ENCODE measurements around the gene SBF2.

Gene SBF2

DNA sequence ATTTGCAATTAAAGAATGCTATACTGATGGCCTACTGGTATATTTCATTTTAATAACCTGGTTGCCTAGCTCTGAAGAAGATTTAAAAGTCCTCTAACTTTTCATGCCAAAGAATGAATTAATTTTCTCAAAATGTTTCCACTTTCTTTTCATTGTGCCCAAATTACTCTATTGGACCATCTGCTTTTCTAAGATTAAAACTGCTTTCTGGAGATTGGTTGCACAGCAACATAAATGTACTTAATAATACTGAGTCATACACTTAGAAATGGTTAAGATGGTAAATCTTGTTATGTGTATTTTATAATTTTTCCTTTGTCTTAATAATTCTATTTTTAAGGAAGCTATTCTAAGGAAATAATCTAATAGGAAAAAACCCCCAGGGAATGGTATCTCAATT, 479.9 kb downstream of the SBF2 start:
- Histone ChIP-seq H3K27ac (ENCODE audit: poor library complexity, severe bottlenecking) (no peak overlapping the region), H3K4me3 (ENCODE audit: severe bottlenecking) (no peak overlapping the region), H3K36me3 (ENCODE audit: low read depth) (peaks cover 11% of the 10 kb centered on the region), H3K9me3 (ENCODE audit: severe bottlenecking) (no peaks in the 10 kb centered on the region), H3K4me1 (ENCODE audit: insufficient read depth, poor library complexity, severe bottlenecking) (peaks cover 9% of the 10 kb centered on the region), H3K27me3 (ENCODE audit: insufficient read depth, poor library complexity, severe bottlenecking) (no peaks in the 10 kb centered on the region)
- ATAC-seq (ENCODE audit: low read depth) (no peak), DNase-seq (ENCODE audit: low spot score) (no peak)
- TF ChIP-seq CTCF (IDR thresholded peaks at IDR 0.05; ENCODE audit: poor library complexity, severe bottlenecking): no peak

GRCh38 chr11:9808943-9809342, 485.1 kb downstream of the SBF2 start:
- no peaks in the 10 kb centered on the region for H3K4me1 ChIP-seq (ENCODE audit: insufficient read depth, poor library complexity, severe bottlenecking)
- H3K27ac ChIP-seq (ENCODE audit: poor library complexity, severe bottlenecking): no peak overlapping the region
- DNase-seq (ENCODE audit: low spot score) (no peak), ATAC-seq (ENCODE audit: low read depth) (no peak)
- H3K9me3 ChIP-seq (ENCODE audit: severe bottlenecking): no peaks in the 10 kb centered on the region
- H3K4me3 ChIP-seq (ENCODE audit: severe bottlenecking): no peak overlapping the region
- H3K27me3 ChIP-seq (ENCODE audit: insufficient read depth, poor library complexity, severe bottlenecking): no peaks in the 10 kb centered on the region
- TF ChIP-seq CTCF (IDR thresholded peaks at IDR 0.05; ENCODE audit: poor library complexity, severe bottlenecking): no peak
- peaks cover 19% of the 10 kb centered on the region for H3K36me3 ChIP-seq (ENCODE audit: low read depth)

DNA sequence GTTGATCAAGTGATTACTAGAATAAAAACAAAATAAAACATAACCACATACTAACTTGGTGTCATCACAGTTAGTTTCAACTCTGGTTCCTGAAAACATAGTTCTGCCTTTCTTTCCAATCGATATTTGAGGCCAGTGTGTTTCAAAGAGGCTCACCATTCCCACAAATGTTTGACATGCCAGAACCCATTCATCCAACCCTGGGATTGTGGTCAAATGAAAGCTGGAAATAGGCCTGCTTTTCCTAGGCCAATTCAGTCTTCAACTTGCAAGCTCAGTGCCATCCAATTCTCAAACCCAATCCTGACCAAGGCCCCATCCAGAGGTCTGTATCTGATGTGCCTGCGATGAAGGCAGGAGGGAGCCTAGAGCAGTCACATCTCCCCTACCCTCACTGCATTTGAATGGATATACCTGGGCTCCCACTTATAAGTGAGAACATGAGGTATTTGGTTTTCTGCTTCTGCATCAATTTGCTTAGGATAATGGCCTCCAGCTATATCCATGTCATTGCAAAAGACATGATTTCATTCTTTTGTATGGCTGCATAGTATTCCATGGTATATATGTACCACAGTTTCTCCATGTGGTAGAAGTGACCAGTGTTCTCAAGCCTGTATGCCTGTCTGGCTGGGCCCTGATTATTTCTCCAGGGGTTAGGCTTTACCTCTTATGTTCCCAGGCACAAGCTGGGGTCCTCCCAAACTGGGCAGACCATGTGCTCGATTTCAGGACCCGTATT, 486.9 kb downstream of the SBF2 start:
- H3K4me3 ChIP-seq (ENCODE audit: severe bottlenecking): no peak overlapping the region
- H3K27me3 ChIP-seq (ENCODE audit: insufficient read depth, poor library complexity, severe bottlenecking): no peaks in the 10 kb centered on the region
- peaks cover 15% of the 10 kb centered on the region for H3K4me1 ChIP-seq (ENCODE audit: insufficient read depth, poor library complexity, severe bottlenecking)
- ATAC-seq (ENCODE audit: low read depth): no peak
- DNase-seq (ENCODE audit: low spot score): no peak
- no peak for TF ChIP-seq CTCF (IDR thresholded peaks at IDR 0.05; ENCODE audit: poor library complexity, severe bottlenecking)
- peaks cover 19% of the 10 kb centered on the region for H3K36me3 ChIP-seq (ENCODE audit: low read depth)
- H3K9me3 ChIP-seq (ENCODE audit: severe bottlenecking): no peaks in the 10 kb centered on the region
- no peak overlapping the region for H3K27ac ChIP-seq (ENCODE audit: poor library complexity, severe bottlenecking)

DNA sequence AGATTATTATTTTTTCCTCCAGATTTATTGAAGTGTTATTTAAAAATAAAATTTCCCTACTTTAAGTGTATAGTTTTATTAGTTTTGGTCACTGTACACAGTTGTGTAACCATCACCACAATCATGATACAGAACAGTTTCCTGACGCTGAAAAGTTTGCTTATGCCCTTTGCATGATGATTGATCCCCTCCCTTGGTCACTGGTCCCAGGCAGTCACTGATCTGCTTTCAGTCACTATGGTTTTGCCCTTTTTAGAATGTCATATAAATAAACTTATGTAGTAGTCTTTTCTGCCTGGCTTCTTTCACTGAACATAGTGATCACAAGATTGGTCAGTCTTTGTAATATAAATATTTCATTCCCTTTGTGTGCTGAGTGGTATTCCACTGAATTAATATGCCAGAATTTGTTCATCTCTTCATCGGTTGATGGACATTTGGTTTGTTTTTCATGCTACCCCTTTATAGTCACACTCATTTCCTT, 489.6 kb downstream of the SBF2 start:
- peaks cover 26% of the 10 kb centered on the region for H3K4me1 ChIP-seq (ENCODE audit: insufficient read depth, poor library complexity, severe bottlenecking)
- H3K27me3 ChIP-seq (ENCODE audit: insufficient read depth, poor library complexity, severe bottlenecking): no peaks in the 10 kb centered on the region
- no peak overlapping the region for H3K4me3 ChIP-seq (ENCODE audit: severe bottlenecking)
- DNase-seq (ENCODE audit: low spot score) (no peak), ATAC-seq (ENCODE audit: low read depth) (no peak)
- no peak overlapping the region for H3K27ac ChIP-seq (ENCODE audit: poor library complexity, severe bottlenecking)
- peaks cover 15% of the 10 kb centered on the region for H3K36me3 ChIP-seq (ENCODE audit: low read depth)
- TF ChIP-seq CTCF (IDR thresholded peaks at IDR 0.05; ENCODE audit: poor library complexity, severe bottlenecking): no peak
- no peaks in the 10 kb centered on the region for H3K9me3 ChIP-seq (ENCODE audit: severe bottlenecking)
